GM19328 (cell line): ENCODE measurements around the gene TRIP11.

Experiments
- ATAC-seq: cut with Tn5 transposase; IDR thresholded peaks from one replicate; pipeline ENCODE4 v1.9.1; 2021; ENCODE audit warnings: mild to moderate bottlenecking, moderate library complexity; ENCODE audit not compliant: unreplicated experiment

TRIP11 gene

GRCh38 chr14:91926131-91926890, 113.5 kb downstream of the TRIP11 start:
- ATAC-seq: no peak

- ATAC-seq: no peak
These were observed 114.1 kb downstream of the TRIP11 start for GRCh38 chr14:91925727-91926121.

- ATAC-seq: no peak
These were observed 114.7 kb downstream of the TRIP11 start for GRCh38 chr14:91925001-91925726.

GRCh38 chr14:91920526-91920925, 119.3 kb downstream of the TRIP11 start:
- ATAC-seq: no peak

GRCh38 chr14:91919814-91920213, 120.0 kb downstream of the TRIP11 start:
- no peak for ATAC-seq

- ATAC-seq: no peak
These were observed 121.5 kb downstream of the TRIP11 start for GRCh38 chr14:91918186-91918883.
